ENCODE results near the gene HINT3.
"Not testable (repeated sequence)": the region's sequence is repeated elsewhere in the genome, so short reads cannot be mapped to it uniquely, and the experiment has no call there.

Gene HINT3

DNA sequence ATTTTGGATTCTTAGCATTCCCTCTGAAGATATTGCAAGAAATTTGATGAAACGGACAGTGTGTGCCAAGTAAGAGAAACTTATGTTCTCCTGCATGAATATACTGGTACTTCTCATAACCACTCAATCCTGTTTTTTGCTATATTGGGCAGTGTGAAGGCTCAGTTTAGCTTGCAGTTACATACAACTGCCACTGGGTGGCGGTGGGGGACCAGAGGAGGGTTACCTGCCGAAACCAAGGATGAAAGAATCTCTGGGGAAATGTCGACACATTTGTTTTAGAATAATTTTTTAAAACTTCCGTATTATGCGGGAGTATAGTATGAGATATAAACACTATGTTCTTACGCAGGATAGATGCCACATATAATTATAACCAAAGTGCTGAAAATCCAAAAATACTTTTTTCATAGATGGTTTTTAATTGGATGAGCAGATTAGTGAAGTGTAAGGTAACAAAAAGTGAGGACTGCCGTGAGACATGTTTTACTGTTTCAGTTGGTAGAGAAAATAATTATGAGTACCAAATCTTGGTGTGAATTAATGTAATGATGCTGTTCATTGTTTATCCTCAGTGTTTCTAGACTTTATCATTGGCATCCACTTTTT lies 39.5 kb downstream of the HINT3 start:
- H3K36me3 ChIP-seq (ENCODE audit: control insufficient read depth, insufficient read depth, low read length), result no peaks in the 10 kb centered on the region
- H3K9me3 ChIP-seq (ENCODE audit: control insufficient read depth, insufficient read depth, low read length), result no peaks in the 10 kb centered on the region
- no peaks in the 10 kb centered on the region for H3K4me1 ChIP-seq (ENCODE audit: control insufficient read depth, insufficient read depth, low read length)
- DNase-seq (ENCODE audit: low read depth, low spot score), result no peak
- no peak overlapping the region for H3K27ac ChIP-seq (ENCODE audit: low read length)
- no peak overlapping the region for H3K4me3 ChIP-seq (ENCODE audit: low read length)
- no peaks in the 10 kb centered on the region for H3K27me3 ChIP-seq (ENCODE audit: control insufficient read depth, insufficient read depth, low read length)
- WGBS (ENCODE audit: insufficient coverage, insufficient read length), result no CpG with 5 or more reads among the region's 8 CpGs

DNA sequence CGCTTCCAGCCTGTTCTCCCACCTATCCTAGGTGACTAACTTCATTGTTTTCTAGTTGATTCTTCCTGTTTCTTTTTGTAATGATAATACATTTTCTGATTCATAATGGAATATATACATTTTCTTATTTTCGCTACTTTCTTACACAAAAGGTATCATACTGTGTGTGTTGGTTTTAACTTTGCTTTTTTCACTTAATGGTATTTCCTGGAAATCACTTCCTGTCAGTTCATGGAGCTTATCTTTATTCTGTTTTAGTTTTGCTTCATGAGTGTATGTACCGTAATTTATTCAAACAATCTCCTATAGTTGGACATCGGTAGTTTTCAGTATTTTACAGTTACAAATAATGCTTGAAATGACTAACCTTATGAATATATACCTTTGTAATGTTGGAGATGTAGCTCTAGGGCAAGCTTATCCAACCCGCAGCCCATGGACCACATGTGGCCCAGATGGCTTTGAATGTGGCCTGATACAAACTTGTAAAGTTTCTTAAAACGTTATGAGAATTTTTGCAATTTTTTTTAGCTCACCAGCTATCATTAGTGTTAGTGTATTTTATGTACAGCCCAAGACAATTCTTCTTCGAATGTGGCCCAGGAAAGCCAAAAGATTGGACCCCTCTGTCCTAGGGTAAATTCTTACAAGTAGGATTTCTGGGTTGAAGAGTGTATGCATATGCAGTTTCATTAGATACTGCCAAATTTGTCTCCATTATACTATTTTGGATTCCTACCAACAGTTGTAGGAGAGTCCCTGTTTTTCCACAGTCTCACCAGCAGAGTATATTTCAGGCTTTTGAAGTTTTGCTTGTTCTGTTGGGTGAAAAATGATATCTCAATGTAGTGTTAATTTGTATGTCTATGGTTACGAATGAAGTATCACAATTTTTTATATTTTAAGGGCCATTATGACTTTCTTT lies 46.4 kb downstream of the HINT3 start:
- WGBS (ENCODE audit: insufficient coverage, insufficient read length), result no CpG with 5 or more reads among the region's 8 CpGs
- no peak for DNase-seq (ENCODE audit: low read depth, low spot score)
- H3K36me3 ChIP-seq (ENCODE audit: control insufficient read depth, insufficient read depth, low read length), result no peaks in the 10 kb centered on the region

DNA sequence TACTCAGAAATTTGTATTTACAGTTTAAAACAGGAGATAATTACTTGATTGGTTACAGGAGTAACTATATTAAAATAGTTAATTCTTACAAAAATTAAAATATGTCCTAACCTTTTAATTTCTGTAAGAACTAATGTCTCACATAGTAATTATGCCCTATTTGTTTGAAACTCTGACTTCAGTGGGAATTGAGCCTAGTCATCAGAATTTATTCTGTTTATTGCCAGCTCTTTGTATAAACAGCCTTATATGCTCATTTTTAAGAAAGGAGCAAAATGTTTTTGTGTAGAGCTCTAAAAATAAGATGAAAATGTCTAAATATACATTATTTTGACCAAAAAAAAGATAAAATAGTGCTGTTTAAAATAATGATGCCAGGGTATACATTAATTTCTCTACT lies 51.2 kb downstream of the HINT3 start:
- Histone ChIP-seq H3K4me1 (ENCODE audit: control insufficient read depth, insufficient read depth, low read length) (no peaks in the 10 kb centered on the region), H3K27ac (ENCODE audit: low read length) (no peak overlapping the region), H3K36me3 (ENCODE audit: control insufficient read depth, insufficient read depth, low read length) (peaks cover 7% of the 10 kb centered on the region; the same call in 1 of the 2 replicates), H3K27me3 (ENCODE audit: control insufficient read depth, insufficient read depth, low read length) (no peaks in the 10 kb centered on the region), H3K4me3 (ENCODE audit: low read length) (no peak overlapping the region), H3K9me3 (ENCODE audit: control insufficient read depth, insufficient read depth, low read length) (no peaks in the 10 kb centered on the region)
- no peak for DNase-seq (ENCODE audit: low read depth, low spot score)

More for the DNA sequence above, 46.4 kb downstream of the HINT3 start:
- Histone ChIP-seq H3K27me3 (ENCODE audit: control insufficient read depth, insufficient read depth, low read length) (no peaks in the 10 kb centered on the region), H3K4me3 (ENCODE audit: low read length) (no peak overlapping the region), H3K9me3 (ENCODE audit: control insufficient read depth, insufficient read depth, low read length) (no peaks in the 10 kb centered on the region), H3K4me1 (ENCODE audit: control insufficient read depth, insufficient read depth, low read length) (no peaks in the 10 kb centered on the region), H3K27ac (ENCODE audit: low read length) (no peak overlapping the region)

DNA sequence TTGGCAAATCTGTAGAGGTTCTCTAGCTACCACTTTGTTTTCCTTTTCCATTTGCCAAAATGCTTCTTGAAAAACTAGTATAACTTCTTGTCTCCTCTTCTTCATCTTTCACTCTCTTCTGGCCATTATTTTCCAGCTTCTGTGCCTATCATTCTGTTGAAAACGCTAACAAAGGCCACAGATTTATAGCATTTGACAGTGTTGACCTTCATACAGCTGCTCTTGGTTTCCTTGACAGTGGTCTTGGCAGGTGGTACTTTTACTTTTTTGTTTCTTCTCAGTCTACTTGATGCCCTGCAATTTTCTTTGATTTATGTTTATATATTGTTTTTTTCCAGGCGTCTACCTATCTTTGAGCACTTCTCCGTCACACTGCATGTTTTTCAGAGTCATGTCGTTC lies 53.5 kb downstream of the HINT3 start:
- no peak overlapping the region for H3K27ac ChIP-seq (ENCODE audit: low read length)
- H3K36me3 ChIP-seq (ENCODE audit: control insufficient read depth, insufficient read depth, low read length), result peaks cover 9% of the 10 kb centered on the region; the same call in 1 of the 2 replicates
- no peaks in the 10 kb centered on the region for H3K9me3 ChIP-seq (ENCODE audit: control insufficient read depth, insufficient read depth, low read length)
- H3K4me3 ChIP-seq (ENCODE audit: low read length), result no peak overlapping the region
- no peaks in the 10 kb centered on the region for H3K4me1 ChIP-seq (ENCODE audit: control insufficient read depth, insufficient read depth, low read length)
- H3K27me3 ChIP-seq (ENCODE audit: control insufficient read depth, insufficient read depth, low read length), result no peaks in the 10 kb centered on the region
- no peak for DNase-seq (ENCODE audit: low read depth, low spot score)
- WGBS (ENCODE audit: insufficient coverage, insufficient read length), result no CpG with 5 or more reads among the region's 4 CpGs

DNA sequence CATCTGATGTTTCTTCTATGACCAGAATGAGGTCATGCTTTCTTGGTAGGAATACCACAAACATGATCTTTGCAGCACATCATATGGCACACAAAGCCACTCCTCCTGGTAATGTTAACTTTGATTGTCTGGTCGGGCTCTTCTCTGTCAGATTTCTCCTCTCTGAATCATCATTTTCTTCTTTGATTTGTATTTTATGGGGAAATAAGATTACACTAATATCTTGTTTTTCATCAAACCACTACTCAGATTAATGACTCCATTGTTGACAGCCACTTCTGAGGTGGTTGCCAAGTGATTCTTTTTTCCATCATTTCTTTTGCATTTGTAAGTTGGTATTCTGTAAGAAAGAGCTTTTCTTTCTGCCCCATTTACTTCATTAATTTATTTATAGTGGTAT lies 59.3 kb downstream of the HINT3 start:
- no CpG with 5 or more reads among the region's 1 CpG for WGBS (ENCODE audit: insufficient coverage, insufficient read length)

DNA sequence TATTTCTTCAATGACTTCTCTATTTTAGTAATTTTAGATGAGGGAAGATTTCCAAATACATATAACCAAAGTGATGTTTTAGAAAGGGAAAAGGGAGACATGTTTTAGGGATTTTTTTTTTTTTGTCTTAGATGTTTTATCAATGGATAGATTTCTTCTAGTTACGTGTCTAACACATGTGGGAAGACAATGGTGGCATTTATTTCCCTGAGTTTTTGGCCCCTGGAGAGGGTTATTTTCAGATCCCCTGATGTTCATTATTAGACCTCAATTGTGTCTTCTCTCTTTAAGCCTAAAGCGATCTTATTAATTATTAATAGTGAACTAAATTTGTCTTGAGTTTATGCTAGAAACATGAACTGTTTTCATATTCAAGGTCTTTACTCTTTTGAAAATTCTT lies 60.0 kb downstream of the HINT3 start:
- no peak overlapping the region for H3K27ac ChIP-seq (ENCODE audit: low read length)
- DNase-seq (ENCODE audit: low read depth, low spot score), result no peak

More for the DNA sequence above, 59.3 kb downstream of the HINT3 start:
- no peak for DNase-seq (ENCODE audit: low read depth, low spot score)
- Histone ChIP-seq H3K4me1 (ENCODE audit: control insufficient read depth, insufficient read depth, low read length) (no peaks in the 10 kb centered on the region), H3K4me3 (ENCODE audit: low read length) (no peak overlapping the region), H3K27ac (ENCODE audit: low read length) (no peak overlapping the region), H3K9me3 (ENCODE audit: control insufficient read depth, insufficient read depth, low read length) (no peaks in the 10 kb centered on the region), H3K27me3 (ENCODE audit: control insufficient read depth, insufficient read depth, low read length) (no peaks in the 10 kb centered on the region), H3K36me3 (ENCODE audit: control insufficient read depth, insufficient read depth, low read length) (peaks cover 4% of the 10 kb centered on the region; the same call in 1 of the 2 replicates)

DNA sequence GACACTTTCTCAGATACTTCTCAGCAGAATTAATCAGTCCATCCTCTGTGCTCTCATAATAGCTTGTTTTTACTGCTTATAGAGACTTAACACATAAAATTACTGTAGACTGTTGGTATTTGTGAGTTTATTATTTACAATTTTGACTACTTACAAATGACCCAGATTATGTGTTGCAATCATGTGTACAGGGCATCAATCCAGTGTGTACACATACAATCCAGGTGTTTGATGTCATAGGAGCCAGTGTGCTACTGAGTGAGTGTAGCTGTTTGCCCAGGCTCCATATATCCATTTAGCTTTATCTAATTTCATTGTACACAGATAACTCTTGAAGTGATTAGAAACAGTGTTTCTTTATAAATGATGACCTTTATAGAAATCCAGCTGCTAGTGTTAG lies 61.1 kb downstream of the HINT3 start:
- Histone ChIP-seq H3K4me3 (ENCODE audit: low read length) (no peak overlapping the region), H3K4me1 (ENCODE audit: control insufficient read depth, insufficient read depth, low read length) (no peaks in the 10 kb centered on the region), H3K9me3 (ENCODE audit: control insufficient read depth, insufficient read depth, low read length) (no peaks in the 10 kb centered on the region), H3K36me3 (ENCODE audit: control insufficient read depth, insufficient read depth, low read length) (peaks cover 2% of the 10 kb centered on the region; the same call in 1 of the 2 replicates), H3K27me3 (ENCODE audit: control insufficient read depth, insufficient read depth, low read length) (no peaks in the 10 kb centered on the region), H3K27ac (ENCODE audit: low read length) (no peak overlapping the region)
- no peak for DNase-seq (ENCODE audit: low read depth, low spot score)

More for the DNA sequence above, 60.0 kb downstream of the HINT3 start:
- no CpG with 5 or more reads among the region's 2 CpGs for WGBS (ENCODE audit: insufficient coverage, insufficient read length)
- Histone ChIP-seq H3K27me3 (ENCODE audit: control insufficient read depth, insufficient read depth, low read length) (no peaks in the 10 kb centered on the region), H3K36me3 (ENCODE audit: control insufficient read depth, insufficient read depth, low read length) (peaks cover 4% of the 10 kb centered on the region; the same call in 1 of the 2 replicates), H3K9me3 (ENCODE audit: control insufficient read depth, insufficient read depth, low read length) (no peaks in the 10 kb centered on the region), H3K4me1 (ENCODE audit: control insufficient read depth, insufficient read depth, low read length) (no peaks in the 10 kb centered on the region), H3K4me3 (ENCODE audit: low read length) (no peak overlapping the region)

DNA sequence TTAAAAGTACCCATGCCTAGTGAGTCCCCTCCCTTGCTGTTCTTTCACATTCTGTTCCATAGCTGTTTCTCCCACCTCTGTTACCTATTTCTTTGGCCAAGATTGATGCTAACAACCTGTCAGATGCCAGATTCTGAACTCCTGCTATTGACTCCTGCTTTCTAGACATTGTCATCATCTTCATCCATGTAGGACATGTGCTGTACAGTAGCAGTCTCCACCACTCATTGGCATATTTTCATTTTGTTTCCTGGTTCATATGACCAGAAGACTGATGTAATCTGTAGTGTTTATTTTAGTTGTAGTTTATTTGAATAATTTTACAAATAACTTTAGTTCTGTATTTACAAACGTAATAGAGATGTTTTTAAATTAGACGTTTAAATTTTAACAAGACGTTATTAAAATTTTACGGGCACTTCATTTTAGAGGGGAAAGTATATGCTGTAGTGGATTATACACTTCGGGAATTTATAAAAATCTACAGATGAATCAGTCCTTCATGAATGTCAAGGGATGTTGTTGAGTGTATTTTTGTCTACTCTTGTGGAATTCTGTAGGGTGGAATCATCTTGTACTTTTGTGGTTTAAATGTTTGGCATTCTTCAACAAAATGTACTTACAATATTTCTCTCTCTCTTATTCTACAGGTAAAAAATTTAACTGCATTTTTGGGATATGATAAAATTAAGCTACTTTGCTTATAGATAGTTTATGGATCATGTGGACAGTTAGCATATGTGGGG lies 63.9 kb downstream of the HINT3 start:
- Histone ChIP-seq H3K36me3 (ENCODE audit: control insufficient read depth, insufficient read depth, low read length) (peaks cover 3% of the 10 kb centered on the region; the same call in 1 of the 2 replicates), H3K4me1 (ENCODE audit: control insufficient read depth, insufficient read depth, low read length) (no peaks in the 10 kb centered on the region), H3K4me3 (ENCODE audit: low read length) (no peak overlapping the region), H3K27ac (ENCODE audit: low read length) (no peak overlapping the region), H3K9me3 (ENCODE audit: control insufficient read depth, insufficient read depth, low read length) (no peaks in the 10 kb centered on the region), H3K27me3 (ENCODE audit: control insufficient read depth, insufficient read depth, low read length) (no peaks in the 10 kb centered on the region)
- DNase-seq (ENCODE audit: low read depth, low spot score), result no peak
- 100% methylated on average over 4 of the region's 5 CpGs for WGBS (ENCODE audit: insufficient coverage, insufficient read length)

DNA sequence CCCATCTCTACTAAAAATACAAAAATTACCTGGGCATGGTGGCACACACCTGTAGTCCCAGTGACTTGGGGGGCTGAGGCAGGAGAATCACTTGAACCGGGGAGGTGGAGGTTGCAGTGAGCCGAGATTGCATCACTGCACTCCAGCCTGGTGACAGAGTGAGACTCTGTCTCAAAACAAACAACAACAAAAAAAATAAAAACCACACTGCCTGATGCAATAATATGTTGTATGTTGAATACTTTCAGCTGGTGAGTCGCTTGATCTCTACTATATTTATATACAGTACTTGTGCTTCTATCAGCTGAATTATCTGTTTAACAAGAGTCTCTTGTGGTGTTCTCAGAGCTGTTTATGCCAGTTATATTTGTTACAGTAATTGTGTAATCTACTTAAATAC lies 66.9 kb downstream of the HINT3 start:
- not testable (repeated sequence) for H3K4me3 ChIP-seq (ENCODE audit: low read length); DNase-seq (ENCODE audit: low read depth, low spot score); H3K36me3 ChIP-seq (ENCODE audit: control insufficient read depth, insufficient read depth, low read length); H3K27me3 ChIP-seq (ENCODE audit: control insufficient read depth, insufficient read depth, low read length); H3K9me3 ChIP-seq (ENCODE audit: control insufficient read depth, insufficient read depth, low read length); H3K27ac ChIP-seq (ENCODE audit: low read length); H3K4me1 ChIP-seq (ENCODE audit: control insufficient read depth, insufficient read depth, low read length)
- WGBS (ENCODE audit: insufficient coverage, insufficient read length), result no CpG with 5 or more reads among the region's 3 CpGs

DNA sequence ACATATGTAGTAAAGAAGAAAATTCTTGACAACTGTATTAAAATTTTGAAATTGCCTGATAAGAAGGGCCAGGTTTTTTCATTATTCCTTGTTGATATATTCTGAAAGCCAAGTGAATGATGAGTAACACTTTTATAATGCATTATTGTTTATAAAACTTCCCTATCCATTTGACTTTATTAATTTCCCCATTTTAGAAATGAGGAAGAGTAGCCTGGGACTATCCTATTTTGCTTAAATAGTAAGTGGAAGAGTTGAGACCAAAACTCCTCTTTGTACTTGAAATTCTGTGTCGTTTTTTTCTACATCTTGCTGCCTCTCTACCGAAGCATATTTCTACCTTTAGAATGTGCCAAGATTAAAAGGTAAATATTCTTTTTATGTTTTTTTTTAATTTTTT lies 69.4 kb downstream of the HINT3 start:
- H3K9me3 ChIP-seq (ENCODE audit: control insufficient read depth, insufficient read depth, low read length), result no peaks in the 10 kb centered on the region
- no peak overlapping the region for H3K27ac ChIP-seq (ENCODE audit: low read length)
- no peaks in the 10 kb centered on the region for H3K4me1 ChIP-seq (ENCODE audit: control insufficient read depth, insufficient read depth, low read length)
- H3K36me3 ChIP-seq (ENCODE audit: control insufficient read depth, insufficient read depth, low read length), result peaks cover 3% of the 10 kb centered on the region; the same call in 1 of the 2 replicates
- H3K4me3 ChIP-seq (ENCODE audit: low read length), result no peak overlapping the region
- WGBS (ENCODE audit: insufficient coverage, insufficient read length), result no CpG with 5 or more reads among the region's 2 CpGs
- H3K27me3 ChIP-seq (ENCODE audit: control insufficient read depth, insufficient read depth, low read length), result no peaks in the 10 kb centered on the region
- no peak for DNase-seq (ENCODE audit: low read depth, low spot score)

Data from iPS DF 6.9 (cell line).